Activated T-helper 1 cell treated with anti-CD3 and anti-CD28 coated beads, Interleukin-12 subunit alpha, Interleukin-12 subunit beta, Interleukin-2, Interleukin-4 antibody, amounts not matched to agents 30 ng/mL and 10 ng/mL and 1 ng/mL, durations not matched to agents 14 hours and 24 hours and 36 hours (primary cell): ENCODE data around the gene FDXR. TPM values are rescaled to one million over a fixed set of nuclear protein-coding genes. Genes with fewer than 3 reads are reported as not detected.

ENCODE experiments used
- DNase-seq: peaks from one replicate; pipeline ENCODE4 v3.0.0; 2021; ENCODE audit warnings: low spot score
- H3K27ac Mint-ChIP-seq: one replicate; pipeline ENCODE4 v1.8.0; 2021; ENCODE audit warnings: mild to moderate bottlenecking, mixed read lengths
- H3K27me3 Mint-ChIP-seq: one replicate; pipeline ENCODE4 v1.8.0; 2022; ENCODE audit warnings: mild to moderate bottlenecking, moderate library complexity, mixed read lengths; ENCODE audit not compliant: insufficient read depth
- H3K36me3 Mint-ChIP-seq: one replicate; pipeline ENCODE4 v1.8.0; 2021; ENCODE audit warnings: low read depth, mixed read lengths
- H3K4me1 Mint-ChIP-seq: one replicate; pipeline ENCODE4 v1.8.0; 2021; ENCODE audit warnings: low read depth, mixed read lengths
- H3K4me3 Mint-ChIP-seq: one replicate; pipeline ENCODE4 v1.8.0; 2021; ENCODE audit warnings: mild to moderate bottlenecking, moderate library complexity, mixed read lengths
- H3K9me3 Mint-ChIP-seq: one replicate; pipeline ENCODE4 v1.8.0; 2021; ENCODE audit warnings: mixed read lengths
- intact Hi-C: fragments of 100-400 bp; cut with micrococcal nuclease; formaldehyde crosslinking; loops from one replicate; pipeline ENCODE4 v1.15.1; 2024
- total RNA-seq: library from RNA; stranded (reverse); gene quantifications from 2 replicates; pipeline ENCODE4 v1.2.3, GENCODE V29; 2022

FDXR gene
- total RNA-seq, 1 donor from 2014 or later, result 21.5 TPM

DNA sequence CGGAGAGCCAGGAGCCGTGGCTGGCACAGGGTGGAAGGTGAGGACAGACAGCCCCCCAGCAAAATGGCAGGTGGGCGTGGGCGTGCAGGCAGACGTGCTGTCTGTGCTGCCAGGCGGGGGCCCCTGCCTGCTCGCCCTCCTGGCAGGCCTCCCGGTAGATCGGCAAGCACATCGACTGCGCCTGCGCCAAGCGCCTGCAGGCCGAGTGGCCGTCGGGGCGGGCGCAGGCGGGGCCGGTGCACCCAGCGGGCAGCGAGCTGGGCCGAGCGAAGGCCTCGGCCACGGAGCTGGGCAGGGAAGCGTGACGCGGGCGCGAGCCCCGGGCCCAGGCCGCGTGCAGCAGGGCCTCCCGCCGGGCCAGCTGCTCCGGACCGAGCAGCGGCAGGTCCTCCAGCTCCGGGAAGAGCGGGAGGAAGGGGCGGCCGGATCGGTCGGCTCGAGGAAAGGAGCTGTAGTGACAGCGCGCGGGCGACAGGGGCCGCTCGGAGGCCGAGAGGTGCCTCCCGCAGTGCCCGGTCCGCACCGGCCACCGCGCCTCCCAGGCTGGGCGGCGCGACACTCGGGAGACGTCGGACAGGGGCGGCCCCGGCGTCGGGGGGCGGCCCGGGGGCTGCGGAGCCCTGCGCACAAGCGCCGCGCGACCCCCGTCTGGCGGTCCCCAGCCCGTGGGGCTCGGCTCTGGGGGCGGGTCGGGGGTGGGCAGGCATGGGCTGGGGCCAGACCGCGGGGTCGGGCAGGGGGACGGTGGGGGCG is 30.0 kb downstream of the FDXR start:
- Mint-ChIP-seq H3K27ac (no peak overlapping the region), H3K27me3 (peaks cover 23% of the 10 kb centered on the region), H3K9me3 (no peaks in the 10 kb centered on the region), H3K4me1 (peaks cover 8% of the 10 kb centered on the region), H3K4me3 (no peak overlapping the region), H3K36me3 (no peaks in the 10 kb centered on the region)
- intact Hi-C loops, result no loop called here
- no peak for DNase-seq

DNA sequence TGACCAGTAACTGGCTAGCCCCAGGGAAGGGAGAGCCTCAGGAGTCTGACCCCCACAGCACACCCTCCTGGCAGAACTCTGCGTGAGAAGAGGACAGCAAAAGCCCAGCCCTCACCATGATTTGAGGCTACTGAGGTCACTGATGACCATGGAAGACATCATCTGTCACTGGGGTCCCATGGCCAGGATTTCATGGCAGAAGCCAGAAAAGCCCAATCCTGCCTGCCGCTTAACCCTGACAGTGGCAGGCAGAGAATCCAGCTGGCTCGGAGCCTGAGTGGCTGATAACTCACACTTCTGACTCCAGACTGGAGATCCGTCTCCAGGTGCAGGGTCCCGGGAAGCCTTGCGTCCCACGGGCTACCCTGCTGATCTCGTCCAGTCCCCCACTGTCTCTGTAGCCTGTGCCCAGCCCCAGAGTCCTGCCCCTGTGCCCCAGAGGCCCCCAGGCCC is 30.6 kb downstream of the FDXR start:
- no peak overlapping the region for H3K27ac Mint-ChIP-seq
- H3K4me1 Mint-ChIP-seq, result peaks cover 8% of the 10 kb centered on the region
- H3K4me3 Mint-ChIP-seq, result no peak overlapping the region
- H3K27me3 Mint-ChIP-seq, result peaks cover 23% of the 10 kb centered on the region
- H3K36me3 Mint-ChIP-seq, result no peaks in the 10 kb centered on the region
- H3K9me3 Mint-ChIP-seq, result no peaks in the 10 kb centered on the region
- intact Hi-C loops, result no loop called here
- no peak for DNase-seq

DNA sequence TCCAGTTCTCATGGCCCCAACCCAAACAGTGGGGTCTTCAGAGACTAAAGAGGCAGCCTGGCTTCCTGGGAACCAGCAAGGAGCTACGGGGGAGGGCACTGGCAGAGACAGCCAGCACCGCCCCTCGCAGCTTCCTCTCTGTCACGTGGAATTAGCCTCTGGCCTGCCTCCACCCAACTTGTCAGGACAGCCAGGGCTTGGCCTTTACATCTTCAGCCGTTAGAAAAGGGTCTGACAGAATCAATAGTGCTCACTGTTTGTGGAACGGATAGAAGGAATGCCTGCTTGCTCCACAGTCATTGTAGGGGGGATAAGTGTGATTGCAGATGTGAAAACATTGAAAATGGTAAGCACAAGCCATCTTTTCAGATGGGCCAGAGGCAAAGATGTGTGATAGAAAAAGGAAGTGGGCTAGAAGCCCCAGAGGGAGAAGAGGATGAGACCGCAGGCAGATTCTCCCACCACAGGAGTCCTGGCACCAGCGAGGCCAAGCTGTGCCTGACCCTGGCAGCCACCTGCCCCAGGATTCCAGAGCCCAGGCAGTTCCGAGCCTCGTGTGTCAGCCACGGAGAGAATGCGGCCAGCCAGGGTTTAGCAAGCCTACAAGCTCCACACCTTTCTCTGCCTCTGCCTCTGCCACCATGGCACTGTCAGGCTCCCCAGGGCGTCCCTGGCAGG is 31.7 kb downstream of the FDXR start:
- H3K4me3 Mint-ChIP-seq, result no peak overlapping the region
- no peaks in the 10 kb centered on the region for H3K9me3 Mint-ChIP-seq
- intact Hi-C loops, result no loop called here

DNA sequence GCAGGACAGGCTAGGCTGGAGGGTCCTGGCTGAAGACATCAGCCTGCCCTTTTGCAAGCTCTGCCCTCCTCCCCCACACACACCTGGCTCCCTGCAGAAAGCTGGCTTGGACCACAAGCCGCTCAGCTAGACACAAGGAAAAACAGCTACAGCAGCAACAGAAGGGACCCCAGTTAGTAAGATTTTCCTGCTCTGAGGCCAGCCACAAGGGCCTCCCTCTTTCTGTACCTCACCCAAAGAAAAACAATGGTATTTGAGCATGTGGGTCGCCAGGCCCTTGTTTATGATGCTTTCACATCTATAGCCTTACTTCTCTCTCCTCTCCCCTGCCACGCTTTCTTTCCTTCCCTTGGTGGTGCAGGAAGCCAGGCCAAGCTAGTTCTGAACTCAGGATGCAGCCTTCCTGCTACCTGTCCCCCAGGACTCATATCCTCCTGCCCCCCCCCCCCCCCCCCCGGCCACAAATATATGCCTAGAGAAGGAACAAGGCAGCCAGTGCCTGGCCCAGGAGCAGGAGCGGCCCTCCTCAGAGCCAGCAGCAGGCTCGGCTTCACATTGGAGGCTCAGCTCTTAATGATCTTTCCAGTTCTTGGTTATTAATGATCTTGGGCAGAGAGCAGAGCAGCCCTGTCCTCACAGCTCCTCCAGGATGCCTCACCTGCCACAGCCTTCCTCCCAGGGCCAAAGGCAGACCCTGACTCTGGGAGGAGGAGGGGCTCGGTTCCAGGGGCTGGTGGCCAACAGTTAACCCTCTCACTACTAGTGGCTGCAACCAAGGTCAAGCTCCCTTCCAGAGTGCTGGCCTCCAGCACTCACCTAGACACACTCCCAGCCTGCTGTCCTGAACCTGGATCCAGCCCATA is 32.6 kb downstream of the FDXR start:
- no peaks in the 10 kb centered on the region for H3K9me3 Mint-ChIP-seq
- no peak overlapping the region for H3K4me3 Mint-ChIP-seq
- H3K4me1 Mint-ChIP-seq, result peaks cover 8% of the 10 kb centered on the region
- H3K36me3 Mint-ChIP-seq, result peaks cover 9% of the 10 kb centered on the region
- intact Hi-C loops, result no loop called here
- no peak for DNase-seq
- no peak overlapping the region for H3K27ac Mint-ChIP-seq
- peaks cover 23% of the 10 kb centered on the region for H3K27me3 Mint-ChIP-seq

More for the DNA sequence above, 31.7 kb downstream of the FDXR start:
- no peak for DNase-seq
- H3K36me3 Mint-ChIP-seq, result peaks cover 7% of the 10 kb centered on the region
- H3K27ac Mint-ChIP-seq, result no peak overlapping the region
- peaks cover 8% of the 10 kb centered on the region for H3K4me1 Mint-ChIP-seq
- peaks cover 23% of the 10 kb centered on the region for H3K27me3 Mint-ChIP-seq

DNA sequence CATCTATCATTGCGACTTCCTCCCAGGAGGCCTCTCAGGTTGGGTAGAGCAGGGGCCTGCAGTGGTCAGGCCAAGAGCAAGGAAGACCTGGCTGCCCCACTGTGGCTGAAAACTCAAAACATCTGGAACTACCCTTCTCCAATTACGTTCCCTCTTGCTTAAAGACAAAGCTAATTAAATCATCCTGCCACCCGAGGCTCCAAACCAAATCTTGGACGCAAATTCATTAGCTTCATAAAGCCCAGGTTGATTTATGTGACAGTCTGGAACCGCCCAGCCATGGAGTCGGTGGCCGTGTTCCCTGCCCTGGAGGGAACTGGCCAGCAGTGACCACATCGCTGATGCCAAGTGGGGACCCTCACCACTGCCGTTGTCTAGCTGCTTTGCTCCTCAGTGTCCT is 34.5 kb downstream of the FDXR start:
- no peak overlapping the region for H3K27ac Mint-ChIP-seq
- no peak for DNase-seq
- H3K4me1 Mint-ChIP-seq, result peaks cover 8% of the 10 kb centered on the region
- H3K27me3 Mint-ChIP-seq, result peaks cover 12% of the 10 kb centered on the region
- no peak overlapping the region for H3K4me3 Mint-ChIP-seq
- H3K36me3 Mint-ChIP-seq, result peaks cover 9% of the 10 kb centered on the region
- intact Hi-C loops, result no loop called here
- H3K9me3 Mint-ChIP-seq, result no peaks in the 10 kb centered on the region

DNA sequence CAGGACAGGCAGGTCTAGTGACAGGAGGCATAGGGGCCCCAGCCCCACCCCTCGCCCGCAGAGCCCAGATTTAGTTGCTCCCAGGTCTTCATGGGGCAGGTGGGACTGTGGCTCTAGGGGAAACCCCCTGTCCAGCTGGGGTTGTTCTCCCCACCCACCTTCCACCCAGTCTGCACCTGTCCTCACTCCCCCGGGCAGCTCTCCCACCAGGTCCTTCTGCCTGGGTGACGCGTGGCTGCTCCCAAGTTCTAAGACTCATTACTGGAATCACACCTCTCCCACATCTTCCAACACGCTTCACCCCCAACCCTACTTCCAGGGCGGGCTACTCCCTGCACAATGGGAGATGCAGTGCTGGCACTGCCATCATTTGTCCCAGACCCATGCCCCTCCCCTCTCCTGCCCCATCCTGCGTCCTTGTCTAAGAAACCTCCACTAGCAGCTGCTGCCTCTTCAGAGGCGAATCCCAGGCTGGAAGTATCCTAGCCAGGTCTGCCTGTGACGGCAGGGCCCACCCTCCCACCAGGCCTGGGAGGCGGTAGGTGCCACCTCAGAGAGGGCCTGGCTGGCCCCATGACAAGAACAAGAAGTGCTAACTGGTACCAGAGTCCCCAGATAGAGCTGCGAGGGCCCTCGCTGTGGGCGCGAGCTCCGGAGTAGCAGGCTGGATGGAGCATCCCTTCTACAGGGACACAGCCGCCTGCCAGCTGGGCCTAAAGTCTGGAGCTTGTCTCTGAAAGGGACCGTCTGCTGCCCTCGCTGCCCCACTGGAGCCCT is 35.9 kb downstream of the FDXR start:
- H3K27me3 Mint-ChIP-seq, result peaks cover 6% of the 10 kb centered on the region
- H3K27ac Mint-ChIP-seq, result no peak overlapping the region
- H3K36me3 Mint-ChIP-seq, result peaks cover 9% of the 10 kb centered on the region
- no peak for DNase-seq
- peaks cover 8% of the 10 kb centered on the region for H3K4me1 Mint-ChIP-seq
- intact Hi-C loops, result no loop called here
- no peak overlapping the region for H3K4me3 Mint-ChIP-seq
- H3K9me3 Mint-ChIP-seq, result no peaks in the 10 kb centered on the region

DNA sequence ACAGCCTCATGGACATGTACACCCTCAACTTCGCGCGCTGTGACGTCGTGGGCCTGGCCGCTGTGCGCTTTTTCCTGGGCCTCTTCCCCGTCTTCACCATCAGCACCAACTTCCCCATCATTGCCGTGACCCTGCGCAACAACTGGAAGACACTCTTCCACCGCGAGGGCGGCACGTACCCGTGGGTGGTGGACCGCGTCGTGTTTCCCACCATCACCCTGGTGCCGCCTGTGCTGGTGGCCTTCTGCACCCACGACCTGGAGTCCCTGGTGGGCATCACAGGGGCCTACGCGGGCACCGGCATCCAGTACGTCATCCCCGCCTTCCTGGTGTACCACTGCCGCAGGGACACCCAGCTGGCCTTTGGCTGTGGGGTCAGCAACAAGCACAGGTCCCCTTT is 36.6 kb downstream of the FDXR start:
- H3K27me3 Mint-ChIP-seq, result peaks cover 4% of the 10 kb centered on the region
- DNase-seq, result no peak
- H3K36me3 Mint-ChIP-seq, result peaks cover 9% of the 10 kb centered on the region
- H3K9me3 Mint-ChIP-seq, result no peaks in the 10 kb centered on the region
- H3K27ac Mint-ChIP-seq, result no peak overlapping the region
- intact Hi-C loops, result no loop called here
- H3K4me3 Mint-ChIP-seq, result no peak overlapping the region
- peaks cover 8% of the 10 kb centered on the region for H3K4me1 Mint-ChIP-seq

DNA sequence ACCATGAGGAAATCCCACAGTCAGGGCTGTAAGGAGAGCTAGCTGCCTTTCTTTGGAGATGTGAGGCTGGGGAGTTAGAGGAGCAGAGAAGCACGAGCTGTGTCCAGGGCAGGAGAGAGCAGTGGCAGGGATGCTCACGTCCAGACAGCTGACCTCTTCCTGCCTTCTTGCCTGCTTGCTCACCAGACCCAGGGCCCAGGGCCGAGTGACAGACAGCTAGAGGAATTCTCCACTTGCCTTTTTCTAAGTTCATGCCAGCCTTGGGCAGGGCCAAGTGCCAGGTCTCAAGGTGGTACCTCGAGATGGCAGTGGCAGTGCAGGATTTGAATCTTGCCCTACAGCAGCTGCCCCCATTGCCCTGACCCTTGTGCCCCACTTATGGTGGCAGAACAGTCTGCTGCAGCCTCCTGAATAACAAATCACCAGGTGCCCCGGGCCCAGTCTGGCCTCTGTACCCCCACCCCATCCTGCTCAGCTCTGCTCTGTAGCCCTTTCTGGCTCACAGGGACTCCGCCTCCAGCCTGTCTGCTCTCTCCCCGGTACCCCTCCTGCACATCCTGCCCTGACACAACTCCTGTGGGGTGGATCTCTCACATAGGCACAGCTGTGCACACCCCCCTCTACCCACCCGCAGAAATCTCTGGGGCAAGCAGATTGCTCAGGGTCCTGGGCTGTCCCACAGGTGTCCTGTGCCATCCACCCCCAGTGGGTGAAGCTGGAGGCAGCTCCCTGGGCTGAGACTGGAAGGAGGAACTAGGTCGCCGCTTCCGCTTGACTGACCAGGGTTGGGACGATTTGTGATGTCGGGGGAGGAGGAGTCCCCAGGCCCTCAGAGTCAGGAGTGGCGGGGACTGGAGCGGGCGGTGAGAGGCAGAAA is 39.1 kb downstream of the FDXR start:
- Mint-ChIP-seq H3K36me3 (peaks cover 9% of the 10 kb centered on the region), H3K4me1 (no peaks in the 10 kb centered on the region), H3K27me3 (no peaks in the 10 kb centered on the region), H3K4me3 (no peak overlapping the region), H3K9me3 (no peaks in the 10 kb centered on the region), H3K27ac (no peak overlapping the region)
- intact Hi-C loops, result no loop called here
- no peak for DNase-seq

DNA sequence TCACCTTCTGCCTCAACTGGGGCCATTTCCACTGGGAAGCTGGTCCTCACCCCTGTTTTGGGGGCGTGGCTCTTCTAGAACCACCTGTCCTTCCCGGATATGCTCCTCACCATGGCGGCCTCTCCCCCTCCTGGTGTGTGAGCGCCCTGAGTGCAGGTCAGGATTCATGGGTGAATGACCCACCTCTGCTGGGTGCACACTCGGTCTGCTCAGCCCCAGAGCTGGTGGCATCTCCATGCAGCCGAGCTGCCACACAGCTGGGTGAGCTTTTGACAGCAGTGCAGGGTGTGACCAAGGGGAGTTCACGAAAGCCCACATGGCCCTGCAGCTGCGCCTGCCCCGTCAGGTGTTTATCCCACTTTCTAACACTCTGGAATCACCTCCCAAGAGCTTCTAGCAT is 40.4 kb downstream of the FDXR start:
- H3K9me3 Mint-ChIP-seq, result no peaks in the 10 kb centered on the region
- H3K36me3 Mint-ChIP-seq, result peaks cover 9% of the 10 kb centered on the region
- H3K4me1 Mint-ChIP-seq, result no peaks in the 10 kb centered on the region
- no peaks in the 10 kb centered on the region for H3K27me3 Mint-ChIP-seq
- DNase-seq, result no peak
- no peak overlapping the region for H3K27ac Mint-ChIP-seq
- intact Hi-C loops, result no loop called here
- no peak overlapping the region for H3K4me3 Mint-ChIP-seq

DNA sequence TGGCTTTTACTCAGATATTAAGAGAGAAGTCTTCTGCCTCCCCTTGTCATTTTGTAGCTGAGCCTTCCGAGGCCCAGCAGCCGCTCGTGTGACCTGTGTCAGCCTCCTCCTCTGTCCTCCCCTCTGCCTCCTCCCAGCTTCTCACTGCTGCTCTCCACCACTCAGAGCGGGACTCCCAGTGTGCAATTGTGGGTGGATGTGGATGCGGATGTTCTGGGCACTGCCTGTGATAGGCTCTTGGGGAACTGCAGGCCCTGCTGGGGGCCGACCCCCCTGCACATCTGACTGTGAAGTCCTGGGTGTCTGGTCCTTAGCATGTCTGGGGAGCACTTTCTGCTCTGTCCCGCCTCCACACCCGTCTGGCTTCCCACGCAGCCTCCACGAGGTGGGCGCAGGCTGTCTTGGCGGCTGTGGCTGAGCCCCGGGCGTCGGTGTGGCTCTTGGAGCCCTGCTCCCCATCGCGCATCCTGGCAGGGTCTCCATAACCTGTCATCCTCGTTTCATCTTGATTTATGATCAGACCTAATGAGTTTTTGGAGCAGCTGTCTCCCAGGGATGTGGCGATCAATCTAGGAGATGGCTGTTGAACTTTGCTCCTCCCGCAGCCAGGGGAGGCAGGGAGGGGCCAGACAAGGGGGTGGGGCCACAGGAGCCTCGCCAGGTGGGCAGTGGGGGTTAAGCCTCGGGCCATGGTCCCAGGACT is 41.2 kb downstream of the FDXR start:
- Mint-ChIP-seq H3K36me3 (peaks cover 5% of the 10 kb centered on the region), H3K27ac (no peak overlapping the region), H3K4me3 (no peak overlapping the region), H3K4me1 (no peaks in the 10 kb centered on the region), H3K27me3 (no peaks in the 10 kb centered on the region), H3K9me3 (no peaks in the 10 kb centered on the region)
- DNase-seq, result no peak
- intact Hi-C loops, result no loop called here

DNA sequence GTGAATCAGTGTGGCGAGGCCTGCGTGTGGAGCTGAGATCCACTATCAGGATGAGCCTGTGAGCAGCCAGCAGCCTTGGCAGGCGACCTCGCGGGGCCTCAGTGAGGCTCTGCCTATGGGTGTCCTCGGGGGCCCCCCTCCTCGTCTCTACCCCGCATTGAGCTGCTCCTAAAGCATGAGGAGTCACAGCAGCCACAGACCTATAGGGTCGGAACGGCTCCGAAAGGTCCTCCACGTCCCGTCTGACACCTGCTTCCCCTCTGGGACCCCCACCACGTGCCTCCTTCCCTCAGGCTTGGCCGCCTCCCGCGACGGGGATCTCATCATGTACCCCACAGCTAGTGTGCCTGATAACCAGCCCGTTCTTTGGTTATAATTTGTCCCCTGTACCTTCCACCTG is 41.9 kb downstream of the FDXR start:
- H3K27me3 Mint-ChIP-seq, result no peaks in the 10 kb centered on the region
- H3K27ac Mint-ChIP-seq, result no peak overlapping the region
- intact Hi-C loops, result no loop called here
- H3K4me1 Mint-ChIP-seq, result no peaks in the 10 kb centered on the region
- H3K9me3 Mint-ChIP-seq, result no peaks in the 10 kb centered on the region
- H3K4me3 Mint-ChIP-seq, result no peak overlapping the region
- H3K36me3 Mint-ChIP-seq, result no peaks in the 10 kb centered on the region
- DNase-seq, result no peak
